Loucy (cell line): Measurements from ENCODE around the gene TENM3.

ENCODE experiments used
- H2AFZ ChIP-seq: fragments of 200-600 bp; sonication (generic); 2 replicates; pipeline ENCODE4 v1.6.0; 2016; ENCODE audit warnings: antibody characterized with exemption, mild to moderate bottlenecking, low read length, moderate library complexity
- H3F3A ChIP-seq: fragments of 200-600 bp; 2 replicates; pipeline ENCODE4 v1.6.0; 2016; ENCODE audit warnings: antibody characterized with exemption, low read depth, mild to moderate bottlenecking
- H3K27me3 ChIP-seq: fragments of 200-600 bp; sonication (generic); 2 replicates; pipeline ENCODE4 v1.6.1; 2014; ENCODE audit warnings: low read length, mild to moderate bottlenecking; ENCODE audit not compliant: insufficient read depth, poor library complexity, severe bottlenecking
- H3K36me3 ChIP-seq: fragments of 200-600 bp; sonication (generic); 2 replicates; pipeline ENCODE4 v1.6.1; 2016; ENCODE audit warnings: low read length; ENCODE audit not compliant: insufficient read depth
- H3K4me1 ChIP-seq: fragments of 200-600 bp; sonication (generic); 2 replicates; pipeline ENCODE4 v1.5.1; 2014; ENCODE audit warnings: low read length, mild to moderate bottlenecking; ENCODE audit not compliant: insufficient read depth, poor library complexity, severe bottlenecking
- H3K4me2 ChIP-seq: fragments of 200-600 bp; sonication (generic); 2 replicates; pipeline ENCODE4 v1.6.0; 2014; ENCODE audit warnings: antibody characterized with exemption, low read length, low read depth, mild to moderate bottlenecking; ENCODE audit not compliant: poor library complexity, severe bottlenecking
- H3K4me3 ChIP-seq: fragments of 200-600 bp; sonication (generic); 2 replicates; pipeline ENCODE4 v1.5.1; 2014; ENCODE audit warnings: low read length, mild to moderate bottlenecking, mixed read lengths; ENCODE audit not compliant: poor library complexity, severe bottlenecking
- H3K79me2 ChIP-seq: fragments of 200-600 bp; sonication (generic); 2 replicates; pipeline ENCODE4 v1.6.1; 2014; ENCODE audit warnings: low read length; ENCODE audit not compliant: insufficient read depth
- H3K9ac ChIP-seq: fragments of 200-600 bp; sonication (generic); 2 replicates; pipeline ENCODE4 v1.6.0; 2014; ENCODE audit warnings: mild to moderate bottlenecking, low read depth, low read length, moderate library complexity; ENCODE audit not compliant: poor library complexity, severe bottlenecking
- H3K9me2 ChIP-seq: fragments of 200-600 bp; sonication (generic); replicated peaks from 2 replicates; pipeline ENCODE4 v1.6.1; 2016; ENCODE audit warnings: low read depth, low read length, mixed read lengths
- H3K9me3 ChIP-seq: fragments of 200-600 bp; sonication (generic); 2 replicates; pipeline ENCODE4 v1.6.1; 2014; ENCODE audit warnings: mild to moderate bottlenecking, antibody characterized with exemption, low read length, low read depth; ENCODE audit not compliant: insufficient read depth
- H4K20me1 ChIP-seq: fragments of 200-600 bp; sonication (generic); 2 replicates; pipeline ENCODE4 v1.6.0; 2014; ENCODE audit warnings: antibody characterized with exemption, low read length, mild to moderate bottlenecking; ENCODE audit not compliant: insufficient read depth, poor library complexity, severe bottlenecking
- EZH2phosphoT487 ChIP-seq: fragments of 200-600 bp; IDR thresholded peaks from 2 replicates; pipeline ENCODE4 v1.6.1; 2018; ENCODE audit warnings: antibody characterized with exemption, mild to moderate bottlenecking, moderate library complexity, borderline replicate concordance
- TF ChIP-seq, protein P1 (sequence below): fragments of 200-600 bp; sonication (generic); conservative IDR thresholded peaks from 2 replicates; pipeline ENCODE4 v1.5.1; 2014; ENCODE audit warnings: mild to moderate bottlenecking, antibody characterized with exemption, low read length

The TENM3 gene

DNA sequence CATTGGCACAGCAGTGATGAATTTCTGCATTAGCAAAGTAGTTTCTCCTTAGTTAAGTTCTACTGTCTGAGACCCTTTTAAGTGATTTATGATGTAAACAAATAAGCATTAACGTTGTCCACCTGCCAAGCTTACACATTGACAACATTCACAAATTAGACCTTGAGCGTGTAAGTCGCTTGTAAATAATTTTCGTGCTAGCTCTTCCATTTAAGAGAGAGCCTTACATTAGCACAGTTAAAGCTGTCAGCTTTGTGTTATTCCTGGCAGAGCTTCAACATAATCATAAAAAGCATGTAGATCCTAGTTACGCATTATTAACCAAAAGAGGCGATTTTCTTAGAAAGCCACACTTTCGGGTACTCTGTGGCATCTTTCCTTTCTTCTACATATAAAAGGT lies 546.3 kb downstream of the TENM3 start:
- Histone ChIP-seq H4K20me1 (no peaks in the 10 kb centered on the region), H3K79me2 (no peaks in the 10 kb centered on the region), H3K9ac (no peak overlapping the region), H3K4me1 (no peaks in the 10 kb centered on the region), H3K4me2 (no peak overlapping the region), H2AFZ (no peak overlapping the region), H3F3A (no peaks in the 10 kb centered on the region), H3K9me3 (no peaks in the 10 kb centered on the region), H3K36me3 (no peaks in the 10 kb centered on the region), H3K4me3 (no peak overlapping the region), H3K9me2 (no peaks in the 10 kb centered on the region), H3K27me3 (no peaks in the 10 kb centered on the region)
- TF ChIP-seq, protein P1, sequence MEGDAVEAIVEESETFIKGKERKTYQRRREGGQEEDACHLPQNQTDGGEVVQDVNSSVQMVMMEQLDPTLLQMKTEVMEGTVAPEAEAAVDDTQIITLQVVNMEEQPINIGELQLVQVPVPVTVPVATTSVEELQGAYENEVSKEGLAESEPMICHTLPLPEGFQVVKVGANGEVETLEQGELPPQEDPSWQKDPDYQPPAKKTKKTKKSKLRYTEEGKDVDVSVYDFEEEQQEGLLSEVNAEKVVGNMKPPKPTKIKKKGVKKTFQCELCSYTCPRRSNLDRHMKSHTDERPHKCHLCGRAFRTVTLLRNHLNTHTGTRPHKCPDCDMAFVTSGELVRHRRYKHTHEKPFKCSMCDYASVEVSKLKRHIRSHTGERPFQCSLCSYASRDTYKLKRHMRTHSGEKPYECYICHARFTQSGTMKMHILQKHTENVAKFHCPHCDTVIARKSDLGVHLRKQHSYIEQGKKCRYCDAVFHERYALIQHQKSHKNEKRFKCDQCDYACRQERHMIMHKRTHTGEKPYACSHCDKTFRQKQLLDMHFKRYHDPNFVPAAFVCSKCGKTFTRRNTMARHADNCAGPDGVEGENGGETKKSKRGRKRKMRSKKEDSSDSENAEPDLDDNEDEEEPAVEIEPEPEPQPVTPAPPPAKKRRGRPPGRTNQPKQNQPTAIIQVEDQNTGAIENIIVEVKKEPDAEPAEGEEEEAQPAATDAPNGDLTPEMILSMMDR, result no peak
- no peak for TF ChIP-seq EZH2phosphoT487

DNA sequence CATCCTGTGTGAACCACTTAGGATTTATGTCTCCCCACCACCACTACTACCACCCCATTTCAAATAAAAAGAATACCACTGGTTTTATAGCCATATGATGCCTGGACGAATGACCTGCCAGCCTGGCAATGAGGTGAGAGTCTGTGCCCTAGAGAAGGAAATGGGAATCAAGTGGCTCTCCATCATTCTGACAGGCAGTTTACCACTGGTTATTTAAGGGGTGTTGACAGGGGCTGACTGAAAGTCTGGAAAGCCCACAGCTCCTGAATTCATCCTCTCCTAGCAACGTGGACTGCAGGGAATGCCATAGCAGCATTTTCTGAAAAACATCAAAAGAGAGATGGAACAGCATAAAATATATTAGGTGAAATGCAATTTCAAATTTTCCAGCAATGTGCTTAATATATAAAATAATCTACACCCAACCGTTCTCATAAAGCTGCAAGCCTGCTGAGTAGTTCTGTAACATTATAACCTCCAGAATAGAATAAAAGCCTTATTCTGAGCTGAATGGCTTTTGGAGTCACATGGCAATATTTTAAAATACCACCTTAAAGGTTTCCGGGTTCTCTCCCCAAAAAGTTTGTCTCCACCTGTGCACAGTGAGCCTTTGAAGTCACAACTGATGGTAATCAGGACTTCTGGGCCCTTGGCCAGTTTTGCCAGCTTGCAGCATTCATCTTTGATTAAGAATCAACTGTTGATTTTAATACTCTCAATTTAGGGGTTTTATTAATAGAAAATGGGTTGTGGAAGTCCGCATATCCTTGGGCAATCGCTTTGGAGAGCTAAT lies 552.4 kb downstream of the TENM3 start:
- Histone ChIP-seq H3K9ac (no peak overlapping the region), H3K4me2 (no peak overlapping the region), H3F3A (no peaks in the 10 kb centered on the region), H3K4me3 (no peak overlapping the region), H3K79me2 (no peaks in the 10 kb centered on the region), H3K36me3 (no peaks in the 10 kb centered on the region), H3K9me2 (no peaks in the 10 kb centered on the region), H3K9me3 (no peaks in the 10 kb centered on the region), H4K20me1 (no peaks in the 10 kb centered on the region), H2AFZ (no peak overlapping the region), H3K4me1 (no peaks in the 10 kb centered on the region), H3K27me3 (no peaks in the 10 kb centered on the region)
- TF ChIP-seq, protein P1, result no peak

DNA sequence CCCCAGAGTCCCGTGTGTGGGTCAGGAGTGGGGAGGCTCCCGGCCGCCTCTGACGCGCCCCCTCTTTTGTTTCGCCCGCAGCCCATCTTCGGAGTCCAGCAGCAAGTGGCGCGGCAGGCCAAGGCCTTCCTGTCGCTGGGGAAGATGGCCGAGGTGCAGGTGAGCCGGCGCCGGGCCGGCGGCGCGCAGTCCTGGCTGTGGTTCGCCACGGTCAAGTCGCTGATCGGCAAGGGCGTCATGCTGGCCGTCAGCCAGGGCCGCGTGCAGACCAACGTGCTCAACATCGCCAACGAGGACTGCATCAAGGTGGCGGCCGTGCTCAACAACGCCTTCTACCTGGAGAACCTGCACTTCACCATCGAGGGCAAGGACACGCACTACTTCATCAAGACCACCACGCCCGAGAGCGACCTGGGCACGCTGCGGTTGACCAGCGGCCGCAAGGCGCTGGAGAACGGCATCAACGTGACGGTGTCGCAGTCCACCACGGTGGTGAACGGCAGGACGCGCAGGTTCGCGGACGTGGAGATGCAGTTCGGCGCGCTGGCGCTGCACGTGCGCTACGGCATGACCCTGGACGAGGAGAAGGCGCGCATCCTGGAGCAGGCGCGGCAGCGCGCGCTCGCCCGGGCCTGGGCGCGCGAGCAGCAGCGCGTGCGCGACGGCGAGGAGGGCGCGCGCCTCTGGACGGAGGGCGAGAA lies 556.5 kb downstream of the TENM3 start:
- no peaks in the 10 kb centered on the region for H3K79me2 ChIP-seq
- no peaks in the 10 kb centered on the region for H4K20me1 ChIP-seq
- H3K27me3 ChIP-seq, result no peaks in the 10 kb centered on the region
- H3F3A ChIP-seq, result no peaks in the 10 kb centered on the region
- no peak overlapping the region for H3K9ac ChIP-seq
- no peak overlapping the region for H2AFZ ChIP-seq
- H3K4me2 ChIP-seq, result no peak overlapping the region
- no peak overlapping the region for H3K4me3 ChIP-seq
- no peaks in the 10 kb centered on the region for H3K4me1 ChIP-seq
- no peaks in the 10 kb centered on the region for H3K9me3 ChIP-seq
- no peaks in the 10 kb centered on the region for H3K36me3 ChIP-seq
- no peak for TF ChIP-seq EZH2phosphoT487
- TF ChIP-seq, protein P1, result no peak
- no peaks in the 10 kb centered on the region for H3K9me2 ChIP-seq
